ENCODE data around the gene MEAF6. TPM values are rescaled to one million over a fixed set of nuclear protein-coding genes. Genes with fewer than 3 reads are reported as not detected.

The MEAF6 gene
- total RNA-seq, 6 donors from 2014 or later: 59.9 to 131 (median 75.1) TPM

GRCh38 chr1:37474697-37475379, 39.7 kb downstream of the MEAF6 start:
- Histone ChIP-seq H3K4me3 (peak overlapping the region; percentile 75 to 92 (median 84)), H3K27me3 (no peaks in the 10 kb centered on the region), H3K9me3 (no peaks in the 10 kb centered on the region), H3K36me3 (peaks cover 0 to 37% (median 12%) of the 10 kb centered on the region in 4 donors), H3K27ac (peak overlapping the region; percentile 96 to 99 (median 96)), H3K4me1 (peaks cover 74 to 88% (median 81%) of the 10 kb centered on the region in 4 donors)
- DNase-seq (no peak), ATAC-seq (ENCODE audit: low FRiP score in 2 of 2) (peak in 1 of 2 donors; percentile 3)
- WGBS, 2 donors: 0 to 3% methylated on average over 1 to 15 of the region's 38 CpGs
- TF ChIP-seq CTCF (IDR thresholded peaks at IDR 0.05) (no peak), POLR2AphosphoS5 (IDR thresholded peaks at IDR 0.05) (no peak), POLR2A (IDR thresholded peaks at IDR 0.05) (no peak), EP300 (IDR thresholded peaks at IDR 0.05) (no peak)

DNA sequence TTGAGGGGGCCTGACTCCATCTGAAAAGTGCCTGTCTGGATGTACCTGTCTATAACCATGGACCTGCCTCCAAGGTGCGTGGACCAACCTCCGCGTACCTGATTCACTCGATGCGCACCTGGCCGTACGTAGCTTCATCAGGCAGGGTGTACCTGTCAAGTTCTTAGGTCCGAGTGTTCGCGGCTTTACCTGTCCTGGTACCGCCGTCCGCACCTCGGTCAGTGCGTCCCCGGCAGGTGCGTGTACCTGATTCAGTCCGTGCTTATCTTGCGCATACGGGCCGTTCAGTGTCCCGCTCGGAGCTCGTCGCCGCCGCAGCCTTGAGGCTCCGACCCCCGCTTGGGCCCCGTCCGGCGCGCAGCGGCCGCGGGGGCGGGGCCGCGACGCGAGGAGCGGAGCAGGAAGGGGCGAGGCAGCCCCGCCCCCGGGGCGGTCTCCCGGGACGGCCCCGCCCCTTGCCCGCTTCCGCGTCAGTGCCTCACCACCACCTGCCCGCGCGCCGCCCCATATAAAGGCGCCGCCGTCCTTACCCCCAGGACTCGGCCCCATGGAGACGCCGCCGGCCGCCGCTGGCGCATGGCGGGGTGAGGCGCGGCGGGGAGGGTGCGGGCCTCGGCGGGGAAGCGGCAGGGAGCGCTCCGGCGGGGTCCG, 40.4 kb downstream of the MEAF6 start, which contains the start of gene ZC3H12A:
ZC3H12A (plus strand) TSS at position 535 of the 651 bp plus-strand sequence. CDS start 917 bp downstream, outside the sequence.
- Histone ChIP-seq H3K27ac (peak within 1 kb of the TSS; percentile 96 to 99 (median 96)), H3K36me3 (peaks cover 0 to 31% (median 11%) of the 10 kb centered on the region in 4 donors), H3K4me1 (peaks cover 67 to 82% (median 74%) of the 10 kb centered on the region in 4 donors), H3K9me3 (no peaks in the 10 kb centered on the region), H3K27me3 (no peaks in the 10 kb centered on the region), H3K4me3 (peak within 1 kb of the TSS; percentile 75 to 92 (median 84))
- TF ChIP-seq POLR2A (IDR thresholded peaks at IDR 0.05): peak; percentile 61 to 100 (median 96)
- TF ChIP-seq CTCF (IDR thresholded peaks at IDR 0.05): peak in 2 of 6 experiments; percentile 6 to 10
- peak; percentile 98 to 100 for TF ChIP-seq POLR2AphosphoS5 (IDR thresholded peaks at IDR 0.05)
- TF ChIP-seq EP300 (IDR thresholded peaks at IDR 0.05): peak in 1 of 4 donors; percentile 66
- peak; percentile 90 to 91 for ATAC-seq (ENCODE audit: low FRiP score in 2 of 2)
- 0 to 1% methylated on average over 3 to 40 of the region's 78 CpGs for WGBS, 2 donors
- DNase-seq: peak; percentile 97 to 99

DNA sequence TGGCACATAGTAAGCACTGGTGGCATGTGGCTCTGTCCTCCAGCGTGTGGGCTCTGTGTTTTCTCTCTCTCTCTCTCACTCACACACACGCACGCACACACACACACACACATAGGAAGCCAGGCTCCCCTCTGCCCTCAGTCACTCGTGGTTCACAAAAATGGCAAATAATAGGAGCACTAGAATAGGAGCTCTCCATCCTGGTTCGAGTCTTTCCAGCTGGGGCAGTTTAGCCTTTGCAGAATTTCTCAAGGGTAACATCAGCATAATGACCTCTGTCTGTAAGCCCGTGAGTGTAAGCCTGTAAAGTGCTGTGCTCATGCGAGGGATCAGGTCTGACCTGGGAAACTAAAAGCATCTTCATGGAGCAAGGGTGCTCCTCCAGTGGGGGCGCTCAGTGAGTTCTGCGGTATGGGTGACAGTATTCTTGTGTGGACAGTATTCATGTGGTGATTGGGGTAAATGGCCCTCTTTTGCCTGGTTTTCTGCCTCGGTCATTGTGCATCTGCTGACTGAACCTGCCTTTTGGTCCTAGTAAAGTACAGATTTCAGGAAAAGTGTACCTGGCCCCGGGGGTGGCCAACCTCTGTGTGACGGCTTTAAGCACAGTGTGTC, 41.0 kb downstream of the MEAF6 start:
- peaks cover 61 to 75% (median 68%) of the 10 kb centered on the region in 4 donors for H3K4me1 ChIP-seq
- H3K36me3 ChIP-seq: peaks cover 0 to 27% (median 11%) of the 10 kb centered on the region in 4 donors
- H3K27me3 ChIP-seq: no peaks in the 10 kb centered on the region
- 13 to 19% methylated on average over 12 of the region's 12 CpGs for WGBS, 2 donors
- no peaks in the 10 kb centered on the region for H3K9me3 ChIP-seq
- H3K4me3 ChIP-seq: peak overlapping the region; percentile 66 to 92 (median 84)
- TF ChIP-seq POLR2AphosphoS5 (IDR thresholded peaks at IDR 0.05): no peak
- no peak for TF ChIP-seq CTCF (IDR thresholded peaks at IDR 0.05)
- no peak for TF ChIP-seq POLR2A (IDR thresholded peaks at IDR 0.05)
- no peak for TF ChIP-seq EP300 (IDR thresholded peaks at IDR 0.05)
- ATAC-seq (ENCODE audit: low FRiP score in 2 of 2) (no peak), DNase-seq (peak in 1 of 2 donors; percentile 31)
- H3K27ac ChIP-seq: peak overlapping the region; percentile 96 to 99 (median 96)

DNA sequence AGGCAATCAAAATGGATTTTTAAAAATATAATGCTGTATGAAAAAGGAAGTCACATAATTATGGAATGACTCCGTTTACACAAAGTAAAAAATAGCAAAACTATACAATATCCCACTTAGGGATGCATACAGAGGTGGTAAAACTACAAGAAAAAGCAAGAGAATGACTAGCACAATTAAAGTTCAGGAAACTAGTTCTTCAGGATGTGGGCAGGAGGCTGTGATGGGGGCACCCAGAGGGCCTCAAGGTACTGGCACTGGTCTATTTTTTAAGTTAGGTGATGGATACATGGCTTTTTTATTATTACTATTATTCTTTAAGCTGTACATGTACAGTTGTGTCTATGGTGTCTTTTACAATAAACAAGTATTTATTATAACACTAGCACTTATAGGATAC, 41.6 kb downstream of the MEAF6 start:
- no peaks in the 10 kb centered on the region for H3K27me3 ChIP-seq
- ATAC-seq (ENCODE audit: low FRiP score in 2 of 2) (no peak), DNase-seq (no peak)
- H3K4me3 ChIP-seq: peak overlapping the region in 2 of 4 donors; percentile 81 to 92
- no peak for TF ChIP-seq CTCF (IDR thresholded peaks at IDR 0.05)
- TF ChIP-seq POLR2A (IDR thresholded peaks at IDR 0.05): no peak
- TF ChIP-seq EP300 (IDR thresholded peaks at IDR 0.05): no peak
- WGBS, 2 donors: 64 to 70% methylated on average over 1 of the region's 1 CpG
- peak overlapping the region in 3 of 4 donors; percentile 96 to 99 (median 97) for H3K27ac ChIP-seq
- H3K36me3 ChIP-seq: peaks cover 0 to 21% (median 9%) of the 10 kb centered on the region in 4 donors
- peaks cover 55 to 70% (median 62%) of the 10 kb centered on the region in 4 donors for H3K4me1 ChIP-seq
- no peaks in the 10 kb centered on the region for H3K9me3 ChIP-seq

Measured in upper lobe of left lung (tissue), 6 donors.